Activated naive CD4-positive, alpha-beta T cell treated with anti-CD3 and anti-CD28 coated beads, Interleukin-2, amount 50 U/mL, for 24 hours (primary cell): ENCODE data around the gene KRTAP10-2.
"Not testable (repeated sequence)": the region's sequence is repeated elsewhere in the genome, so short reads cannot be mapped to it uniquely, and the experiment has no call there.

Experiments
- H3K27ac Mint-ChIP-seq: one replicate; pipeline ENCODE4 v1.8.0; 2021; ENCODE audit warnings: mild to moderate bottlenecking, mixed read lengths
- H3K27me3 Mint-ChIP-seq: one replicate; pipeline ENCODE4 v1.8.0; 2021; ENCODE audit warnings: mixed read lengths
- H3K36me3 Mint-ChIP-seq: one replicate; pipeline ENCODE4 v1.8.0; 2021; ENCODE audit warnings: mixed read lengths
- H3K4me1 Mint-ChIP-seq: one replicate; pipeline ENCODE4 v1.8.0; 2021; ENCODE audit warnings: mixed read lengths
- H3K4me3 Mint-ChIP-seq: one replicate; pipeline ENCODE4 v1.8.0; 2021; ENCODE audit warnings: mild to moderate bottlenecking, mixed read lengths
- H3K9me3 Mint-ChIP-seq: one replicate; pipeline ENCODE4 v1.8.0; 2021; ENCODE audit warnings: mixed read lengths

Gene KRTAP10-2

DNA sequence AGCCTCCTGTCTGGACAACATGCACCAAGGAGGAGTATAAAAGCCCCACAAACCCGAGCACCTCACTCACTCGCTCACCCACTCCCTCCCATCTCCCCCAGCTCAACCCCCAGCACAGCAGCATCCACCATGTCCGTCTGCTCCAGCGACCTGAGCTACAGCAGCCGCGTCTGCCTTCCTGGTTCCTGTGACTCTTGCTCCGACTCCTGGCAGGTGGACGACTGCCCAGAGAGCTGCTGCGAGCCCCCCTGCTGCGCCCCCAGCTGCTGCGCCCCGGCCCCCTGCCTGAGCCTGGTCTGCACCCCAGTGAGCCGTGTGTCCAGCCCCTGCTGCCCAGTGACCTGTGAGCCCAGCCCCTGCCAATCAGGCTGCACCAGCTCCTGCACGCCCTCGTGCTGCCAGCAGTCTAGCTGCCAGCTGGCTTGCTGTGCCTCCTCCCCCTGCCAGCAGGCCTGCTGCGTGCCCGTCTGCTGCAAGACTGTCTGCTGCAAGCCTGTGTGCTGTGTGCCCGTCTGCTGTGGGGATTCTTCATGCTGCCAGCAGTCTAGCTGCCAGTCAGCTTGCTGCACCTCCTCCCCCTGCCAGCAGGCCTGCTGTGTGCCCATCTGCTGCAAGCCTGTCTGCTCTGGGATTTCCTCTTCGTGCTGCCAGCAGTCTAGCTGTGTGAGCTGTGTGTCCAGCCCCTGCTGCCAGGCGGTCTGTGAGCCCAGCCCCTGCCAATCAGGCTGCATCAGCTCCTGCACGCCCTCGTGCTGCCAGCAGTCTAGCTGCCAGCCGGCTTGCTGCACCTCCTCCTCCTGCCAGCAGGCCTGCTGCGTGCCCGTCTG lies 22.5 kb upstream of the KRTAP10-2 start, which contains the start of gene KRTAP10-4:
Gene KRTAP10-4 (plus strand): TSS at position 100 of the 827 bp plus-strand sequence. CDS start 30 bp downstream, at position 130.
- not testable (repeated sequence) for H3K4me1 Mint-ChIP-seq, H3K27me3 Mint-ChIP-seq, H3K36me3 Mint-ChIP-seq, H3K27ac Mint-ChIP-seq, H3K4me3 Mint-ChIP-seq, H3K9me3 Mint-ChIP-seq

DNA sequence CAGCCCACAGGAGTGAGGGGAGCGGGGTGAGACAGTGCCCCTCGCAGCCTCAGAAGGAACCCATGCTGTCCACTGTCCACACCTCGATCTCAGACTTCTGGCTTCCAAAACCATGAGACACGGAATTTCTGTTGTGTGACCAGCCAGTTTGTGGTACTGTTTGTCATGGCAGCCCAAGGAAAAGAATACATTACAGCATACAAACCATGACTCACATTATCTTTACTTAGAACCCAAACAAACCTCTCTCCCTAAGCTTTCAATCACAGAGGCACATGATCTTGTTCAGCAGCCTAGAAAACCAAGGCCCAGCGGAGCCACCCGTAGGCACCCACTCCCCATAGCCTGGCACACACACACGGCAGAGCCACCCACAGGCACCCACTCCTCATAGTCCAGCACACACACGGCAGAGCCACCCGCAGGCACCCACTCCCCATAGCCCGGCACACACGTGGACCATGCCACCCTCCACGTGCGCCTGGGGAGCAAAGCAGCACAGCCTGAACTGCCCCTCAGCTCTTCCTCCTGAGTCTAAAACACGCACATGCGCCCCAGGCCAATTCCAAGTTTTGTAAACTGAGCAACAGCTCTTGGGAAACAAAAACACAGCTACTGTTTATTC lies 21.8 kb upstream of the KRTAP10-2 start:
- no peaks in the 10 kb centered on the region for H3K27me3 Mint-ChIP-seq
- no peaks in the 10 kb centered on the region for H3K4me1 Mint-ChIP-seq

DNA sequence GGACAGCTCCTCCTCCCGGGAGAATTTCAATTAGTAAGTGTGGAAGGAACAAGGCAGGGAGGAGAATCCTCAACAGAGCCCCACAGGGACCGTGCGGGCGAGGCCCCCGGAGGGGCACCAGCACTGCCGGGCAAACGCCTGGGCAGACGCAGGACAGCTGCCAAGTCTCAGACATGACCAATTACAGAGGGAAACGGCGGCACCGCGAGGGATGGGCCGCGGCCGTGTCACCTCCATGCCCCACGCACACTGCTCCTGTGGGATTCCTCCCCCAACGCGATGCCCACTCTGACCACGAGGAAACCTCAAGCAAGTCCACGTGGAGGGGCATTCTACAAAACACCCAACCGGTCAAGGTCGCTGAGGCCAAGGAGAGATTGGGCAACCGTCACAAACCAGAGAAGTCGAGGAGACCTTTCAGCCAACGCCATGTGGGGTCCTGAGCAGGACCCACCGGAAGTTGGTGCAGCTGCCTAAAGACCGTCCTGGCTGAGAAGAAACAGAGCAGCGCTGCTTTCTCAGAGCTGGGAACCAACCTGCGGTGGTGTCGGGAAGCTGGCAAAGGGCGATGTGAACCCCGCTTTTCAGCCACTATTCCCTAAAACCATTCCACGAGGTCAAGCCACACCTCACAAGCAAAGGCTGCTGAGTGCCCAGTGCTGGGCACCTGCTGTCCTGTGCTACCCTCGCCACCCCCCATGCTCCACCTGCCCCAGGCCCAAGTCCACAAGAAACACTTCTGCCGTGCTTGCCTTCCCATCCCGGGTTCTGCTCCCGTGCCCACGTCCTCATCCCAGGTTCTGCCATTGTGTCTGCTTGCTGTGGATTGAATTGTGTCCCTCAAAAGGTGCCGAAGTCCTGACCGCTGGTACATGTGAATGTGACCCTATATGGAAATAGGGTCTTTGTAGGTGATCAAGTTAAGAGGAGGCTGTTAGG lies 20.8 kb upstream of the KRTAP10-2 start:
- H3K27ac Mint-ChIP-seq = no peak overlapping the region
- no peaks in the 10 kb centered on the region for H3K36me3 Mint-ChIP-seq
- no peaks in the 10 kb centered on the region for H3K9me3 Mint-ChIP-seq
- H3K4me3 Mint-ChIP-seq = no peak overlapping the region
- no peaks in the 10 kb centered on the region for H3K4me1 Mint-ChIP-seq
- H3K27me3 Mint-ChIP-seq = no peaks in the 10 kb centered on the region

More for the DNA sequence above, 21.8 kb upstream of the KRTAP10-2 start:
- H3K36me3 Mint-ChIP-seq = peaks cover 2% of the 10 kb centered on the region
- no peaks in the 10 kb centered on the region for H3K9me3 Mint-ChIP-seq
- no peak overlapping the region for H3K27ac Mint-ChIP-seq
- no peak overlapping the region for H3K4me3 Mint-ChIP-seq

DNA sequence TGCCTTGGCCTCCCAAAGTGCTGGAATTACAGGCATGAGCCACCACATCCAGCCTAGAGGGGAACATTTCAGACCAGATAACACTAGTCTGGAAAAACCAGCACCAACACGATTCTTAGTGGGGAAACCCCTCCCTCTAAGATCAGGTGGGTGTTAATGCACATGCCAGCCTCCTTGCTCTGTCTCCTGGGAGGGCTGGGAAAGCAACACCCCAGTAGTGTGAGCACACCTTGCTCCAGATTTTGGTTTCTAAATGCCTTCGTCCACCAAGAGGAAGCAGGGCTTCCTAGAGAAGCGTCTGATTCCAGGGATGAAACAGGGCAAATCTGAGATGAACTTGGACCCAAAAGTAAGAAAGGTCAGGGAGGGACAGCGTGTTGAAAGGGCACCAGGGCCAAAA lies 20.0 kb upstream of the KRTAP10-2 start:
- Mint-ChIP-seq H3K27ac (peak overlapping the region; percentile 26), H3K4me1 (no peaks in the 10 kb centered on the region), H3K4me3 (no peak overlapping the region), H3K27me3 (no peaks in the 10 kb centered on the region), H3K9me3 (no peaks in the 10 kb centered on the region), H3K36me3 (no peaks in the 10 kb centered on the region)

DNA sequence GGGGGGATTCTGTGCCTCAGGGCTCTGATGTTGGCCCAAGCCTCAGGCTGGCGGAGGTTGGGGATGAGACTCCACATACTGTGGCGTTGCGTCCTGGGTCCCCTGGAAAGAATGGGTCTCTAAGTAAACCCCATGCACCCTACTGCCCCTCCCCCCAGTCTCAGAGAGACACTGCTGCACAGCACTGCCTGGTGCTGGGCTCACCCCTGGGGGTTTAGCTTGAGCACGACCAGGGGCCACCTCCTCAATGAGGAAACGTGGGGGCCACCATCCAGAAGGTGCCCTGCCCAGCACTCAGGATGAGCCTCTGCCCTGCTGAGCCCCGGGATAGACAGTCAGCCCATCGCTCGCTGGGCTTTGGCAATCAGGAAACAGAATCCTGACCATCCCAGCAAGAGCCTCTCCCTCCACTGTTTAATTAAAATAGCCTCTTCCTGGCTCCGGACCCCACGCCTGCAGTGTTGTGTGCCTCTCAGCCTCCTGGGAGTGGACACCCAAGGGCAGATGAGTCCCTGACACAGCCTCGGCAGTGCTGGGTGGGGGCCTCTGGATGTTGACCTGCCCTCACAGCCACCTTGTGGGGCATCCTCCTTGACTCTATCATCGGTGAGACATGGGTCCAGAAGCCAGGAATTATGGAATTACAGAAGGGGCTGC lies 18.7 kb upstream of the KRTAP10-2 start:
- Mint-ChIP-seq H3K36me3 (no peaks in the 10 kb centered on the region), H3K4me3 (no peak overlapping the region), H3K9me3 (no peaks in the 10 kb centered on the region), H3K4me1 (peaks cover 6% of the 10 kb centered on the region), H3K27me3 (no peaks in the 10 kb centered on the region), H3K27ac (no peak overlapping the region)

DNA sequence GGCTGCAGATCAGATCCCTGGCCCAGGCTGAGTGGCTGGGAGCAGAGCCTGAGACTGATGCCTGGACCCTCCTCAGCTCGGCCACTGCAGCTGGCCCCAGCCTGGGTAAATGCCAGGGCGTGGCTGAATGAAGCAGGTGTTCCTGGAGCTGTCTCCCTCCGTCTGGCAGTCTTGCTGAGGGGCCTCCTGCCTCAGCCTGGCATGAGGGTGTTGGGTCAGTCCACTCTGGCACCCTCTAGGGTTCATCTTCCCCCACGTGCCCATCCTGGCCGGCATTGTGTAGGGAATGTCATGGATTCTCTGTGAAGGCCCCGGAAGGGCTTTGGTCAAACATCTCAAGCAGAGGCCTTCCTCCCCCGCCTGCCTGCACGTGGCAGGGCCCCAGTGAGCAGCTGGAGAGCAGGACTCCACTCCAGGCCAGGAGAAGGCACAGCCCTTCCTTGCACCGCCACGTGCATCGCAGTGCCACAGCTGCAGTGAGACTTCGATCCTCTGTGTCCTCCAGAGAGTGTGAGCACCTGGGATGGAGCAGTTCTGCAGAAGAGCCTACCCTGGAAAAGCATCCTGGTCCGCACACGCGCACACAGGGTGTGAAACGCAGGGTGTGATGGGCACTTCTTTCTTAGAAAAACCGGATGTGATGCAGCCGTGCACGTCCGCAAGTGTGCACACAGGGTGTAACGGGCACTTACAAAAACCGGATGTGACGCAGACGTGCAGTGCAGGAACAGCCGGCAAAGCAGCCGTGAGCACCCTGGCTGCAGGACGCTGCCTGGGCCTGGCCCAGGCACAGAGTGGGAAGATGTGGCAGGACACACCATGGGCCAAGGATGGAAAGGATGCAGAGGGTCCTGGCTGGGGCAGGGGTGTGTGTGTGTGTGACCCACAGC lies 17.6 kb upstream of the KRTAP10-2 start:
- no peaks in the 10 kb centered on the region for H3K36me3 Mint-ChIP-seq
- no peak overlapping the region for H3K27ac Mint-ChIP-seq
- H3K4me1 Mint-ChIP-seq = peaks cover 16% of the 10 kb centered on the region
- no peaks in the 10 kb centered on the region for H3K27me3 Mint-ChIP-seq
- H3K4me3 Mint-ChIP-seq = no peak overlapping the region
- no peaks in the 10 kb centered on the region for H3K9me3 Mint-ChIP-seq

DNA sequence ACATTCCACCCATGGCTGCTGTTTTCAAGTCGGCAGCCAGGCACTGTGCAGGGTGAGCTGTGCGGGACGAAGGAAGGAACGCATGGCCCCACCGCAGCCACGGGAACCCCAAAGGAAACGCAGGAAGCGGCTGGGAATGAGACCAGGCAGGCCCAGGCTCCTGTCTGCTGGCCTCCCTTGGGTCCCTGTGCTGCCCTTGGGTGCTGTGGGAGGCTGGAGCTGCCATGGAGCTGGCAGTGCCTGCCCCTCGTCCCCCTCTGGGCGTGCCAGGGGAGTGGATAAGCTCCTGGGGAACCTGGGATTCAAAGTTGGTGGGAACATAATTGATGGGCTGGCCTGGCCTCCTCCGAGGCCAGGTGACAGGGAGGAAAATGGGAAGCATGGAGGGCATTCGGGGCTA lies 17.0 kb upstream of the KRTAP10-2 start:
- Mint-ChIP-seq H3K27ac (no peak overlapping the region), H3K9me3 (peaks cover 3% of the 10 kb centered on the region), H3K4me3 (no peak overlapping the region), H3K36me3 (peaks cover 1% of the 10 kb centered on the region), H3K27me3 (no peaks in the 10 kb centered on the region), H3K4me1 (peaks cover 16% of the 10 kb centered on the region)

DNA sequence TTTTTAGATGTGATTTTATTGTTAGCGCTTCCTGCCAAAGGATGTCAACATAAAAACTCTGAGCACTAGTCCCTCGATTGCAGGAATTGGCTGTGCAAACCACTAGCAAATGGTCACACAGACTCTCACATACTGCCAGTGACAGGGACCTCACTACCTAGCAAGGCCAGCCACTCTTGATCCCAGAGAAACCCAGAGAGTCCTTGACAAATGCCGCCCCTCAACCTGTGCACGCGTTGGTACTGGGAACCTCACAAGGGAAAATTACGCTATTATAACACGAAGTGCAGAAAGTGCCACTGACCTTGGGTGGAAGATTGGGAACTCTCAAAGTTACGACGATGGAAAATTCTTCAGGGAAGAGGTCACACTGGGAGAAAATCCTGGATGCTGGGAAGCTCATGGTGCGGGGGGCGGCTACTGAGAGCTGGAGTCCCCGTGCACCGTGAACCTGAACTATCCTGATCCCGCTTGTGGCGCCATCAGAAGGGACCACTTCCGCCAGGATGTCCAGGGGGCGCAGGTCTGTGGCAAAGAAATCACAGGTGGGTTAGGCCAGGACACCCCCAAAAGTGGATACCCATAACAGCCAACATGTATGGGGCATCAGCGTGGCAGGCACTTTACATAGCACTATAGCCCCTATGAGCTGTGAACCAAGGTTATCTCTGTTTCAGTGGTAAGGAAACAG lies 16.3 kb upstream of the KRTAP10-2 start:
- Mint-ChIP-seq H3K27me3 (no peaks in the 10 kb centered on the region), H3K27ac (no peak overlapping the region), H3K9me3 (peaks cover 9% of the 10 kb centered on the region), H3K36me3 (peaks cover 2% of the 10 kb centered on the region), H3K4me3 (no peak overlapping the region), H3K4me1 (peaks cover 16% of the 10 kb centered on the region)

DNA sequence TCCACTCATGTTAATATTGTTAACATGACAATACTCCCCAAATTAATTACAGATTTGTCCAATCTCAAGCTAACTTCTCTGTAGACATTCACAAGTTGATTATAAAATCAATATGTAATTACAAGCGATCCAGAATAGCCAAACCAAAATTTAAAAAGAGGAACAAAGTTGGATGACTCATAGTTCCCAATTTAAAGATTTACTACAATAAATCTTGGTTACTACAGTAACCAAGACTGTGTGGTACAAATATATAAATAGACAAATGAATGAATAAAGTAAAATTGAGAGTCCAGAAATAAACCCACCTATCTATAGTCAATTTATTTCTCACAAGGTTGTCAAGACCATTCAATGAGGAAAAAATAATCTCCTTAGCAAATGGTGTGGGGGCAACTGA lies 15.1 kb upstream of the KRTAP10-2 start:
- peaks cover 16% of the 10 kb centered on the region for H3K4me1 Mint-ChIP-seq
- H3K27ac Mint-ChIP-seq = no peak overlapping the region
- H3K4me3 Mint-ChIP-seq = no peak overlapping the region
- peaks cover 8% of the 10 kb centered on the region for H3K36me3 Mint-ChIP-seq
- H3K9me3 Mint-ChIP-seq = peaks cover 18% of the 10 kb centered on the region
- no peaks in the 10 kb centered on the region for H3K27me3 Mint-ChIP-seq

DNA sequence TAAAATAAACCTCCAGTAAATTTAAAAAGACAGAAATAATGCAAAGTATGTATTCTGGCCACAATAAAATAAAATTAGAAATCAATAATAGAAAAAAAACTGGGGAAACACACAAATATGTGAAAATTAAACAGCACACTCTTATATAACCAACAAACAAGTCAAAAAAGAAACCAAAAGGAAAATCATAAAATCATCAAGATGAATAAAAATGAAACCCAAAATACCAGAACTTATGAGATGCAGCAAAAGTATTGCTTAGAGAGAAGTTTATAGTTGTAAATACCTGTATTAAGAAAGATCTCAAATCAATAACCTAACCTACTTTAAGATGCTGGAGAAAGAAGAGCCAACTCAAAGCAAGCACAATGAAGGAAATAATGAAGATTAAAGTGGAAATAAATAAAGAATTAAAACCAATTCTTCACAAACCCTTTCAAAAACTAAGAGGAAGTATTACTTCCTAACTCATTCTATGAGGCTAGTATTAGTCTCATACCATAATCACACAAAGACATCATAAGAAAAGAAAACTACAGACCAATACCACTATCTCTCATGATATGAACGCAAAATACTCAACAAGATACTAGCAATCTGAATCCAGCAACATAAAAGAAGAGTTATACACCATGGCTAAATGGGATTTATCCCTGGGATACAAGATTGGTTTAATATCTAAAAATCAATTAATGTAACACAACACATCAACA lies 13.7 kb upstream of the KRTAP10-2 start:
- Mint-ChIP-seq H3K4me3 (peak overlapping the region; percentile 6), H3K9me3 (peaks cover 25% of the 10 kb centered on the region), H3K27ac (peak overlapping the region; percentile 84), H3K36me3 (peaks cover 11% of the 10 kb centered on the region), H3K27me3 (no peaks in the 10 kb centered on the region), H3K4me1 (peaks cover 16% of the 10 kb centered on the region)

DNA sequence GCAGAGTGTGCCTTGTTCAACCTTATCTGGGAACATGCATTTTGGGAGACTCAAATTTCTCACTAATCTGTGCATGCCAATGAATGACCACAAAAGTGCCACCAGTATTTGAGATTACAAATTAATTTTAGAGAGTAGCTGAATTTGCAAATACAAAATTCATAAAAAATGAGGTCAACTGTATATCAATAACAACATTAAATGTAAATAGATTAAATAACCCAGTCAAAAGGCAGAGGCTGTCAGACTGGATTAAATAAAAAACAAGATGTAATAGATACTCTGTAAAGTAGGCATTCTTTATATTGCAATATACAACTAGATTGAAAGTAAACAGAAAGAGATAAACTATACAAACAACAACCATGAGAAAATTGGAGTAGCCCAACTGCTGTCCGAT lies 12.8 kb upstream of the KRTAP10-2 start:
- Mint-ChIP-seq H3K27me3 (no peaks in the 10 kb centered on the region), H3K36me3 (peaks cover 13% of the 10 kb centered on the region), H3K4me1 (peaks cover 16% of the 10 kb centered on the region), H3K9me3 (peaks cover 29% of the 10 kb centered on the region), H3K27ac (no peak overlapping the region), H3K4me3 (no peak overlapping the region)

DNA sequence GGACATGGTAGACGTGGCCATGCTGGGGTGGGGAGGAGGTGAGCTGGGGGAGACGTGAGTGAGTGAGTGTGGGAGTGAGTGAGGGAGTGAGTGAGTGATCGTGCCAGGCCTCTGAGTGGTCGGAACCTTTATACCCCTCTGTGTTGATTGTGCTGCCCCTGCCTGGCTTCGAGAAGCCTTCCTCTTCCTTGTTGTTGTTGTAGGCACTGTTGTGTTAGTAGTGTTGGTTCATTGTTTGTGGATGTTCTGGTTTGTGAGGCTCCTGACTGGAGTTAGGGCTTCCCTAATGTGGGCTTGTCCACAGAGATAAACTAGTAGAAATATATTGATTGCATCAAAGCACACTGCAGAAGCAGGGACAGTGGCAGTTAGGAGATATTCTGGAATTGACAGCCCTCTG lies 7.4 kb upstream of the KRTAP10-2 start, which contains the start of gene KRTAP10-3:
Gene KRTAP10-3 (minus strand): TSS at position 101 of the 400 bp plus-strand sequence. CDS start 80 bp downstream, at position 21.
- Mint-ChIP-seq H3K9me3 (peaks cover 29% of the 10 kb centered on the region), H3K36me3 (peaks cover 13% of the 10 kb centered on the region), H3K27me3 (no peaks in the 10 kb centered on the region), H3K4me1 (no peaks in the 10 kb centered on the region), H3K4me3 (no peak within 1 kb of the TSS), H3K27ac (no peak within 1 kb of the TSS)

DNA sequence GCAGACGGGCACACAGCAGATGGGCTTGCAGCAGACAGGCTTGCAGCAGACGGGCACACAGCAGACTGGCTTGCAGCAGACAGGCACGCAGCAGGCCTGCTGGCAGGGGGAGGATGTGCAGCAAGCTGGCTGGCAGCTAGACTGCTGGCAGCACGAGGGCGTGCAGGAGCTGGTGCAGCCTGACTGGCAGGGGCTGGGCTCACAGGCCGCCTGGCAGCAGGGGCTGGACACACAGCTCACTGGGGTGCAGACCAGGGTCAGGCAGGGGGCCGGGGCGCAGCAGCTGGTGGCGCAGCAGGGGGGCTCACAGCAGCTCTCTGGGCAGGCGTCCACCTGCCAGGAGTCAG lies 7.0 kb upstream of the KRTAP10-2 start:
- H3K4me1 Mint-ChIP-seq, H3K27ac Mint-ChIP-seq, H3K4me3 Mint-ChIP-seq, H3K27me3 Mint-ChIP-seq: not testable (repeated sequence)
- Mint-ChIP-seq H3K9me3 (peaks cover 30% of the 10 kb centered on the region), H3K36me3 (peaks cover 15% of the 10 kb centered on the region)
